Sigmoid colon (tissue), 4 donors: Measurements from ENCODE around the gene LCORL.

Experiments used
- CTCF ChIP-seq, 4 experiments: fragments of 450-650 bp in 3 of 4; fragments of 200-600 bp in 1 of 4; IDR thresholded peaks; one replicate each; pipeline ENCODE4 v1.5.1; 2016 to 2019; ENCODE audit warnings: antibody characterized with exemption in 4 of 4, mild to moderate bottlenecking in 3 of 4, moderate library complexity in 2 of 4
- EP300 ChIP-seq, 4 donors: sonication (generic); formaldehyde crosslinking; IDR thresholded peaks; one replicate each; pipeline ENCODE4 v1.6.1; 2017; ENCODE audit warnings: antibody characterized with exemption in 4 of 4
- POLR2A ChIP-seq, 2 donors: fragments of 450-650 bp; IDR thresholded peaks; one replicate each; pipeline ENCODE4 v1.6.1; 2016; ENCODE audit warnings: antibody characterized with exemption in 2 of 2, mild to moderate bottlenecking in 2 of 2, moderate library complexity in 2 of 2

GRCh38 chr4:17807446-17807845 is 214.1 kb downstream of the LCORL start:
- no peak for TF ChIP-seq EP300 (IDR thresholded peaks at IDR 0.05)
- no peak for TF ChIP-seq CTCF (IDR thresholded peaks at IDR 0.05)
- TF ChIP-seq POLR2A (IDR thresholded peaks at IDR 0.05), result no peak
